Uterine smooth muscle cell (primary cell): ENCODE results near the gene AGPAT4. TPM values are rescaled to one million over a fixed set of nuclear protein-coding genes. Genes with fewer than 3 reads are reported as not detected.

ENCODE experiments used
- total RNA-seq: library from RNA; depleted of rRNA; stranded (reverse); fragments of >200 nt; gene quantifications from 2 replicates; pipeline ENCODE4 v1.2.3, GENCODE V29; 2014

AGPAT4 gene, protein sequence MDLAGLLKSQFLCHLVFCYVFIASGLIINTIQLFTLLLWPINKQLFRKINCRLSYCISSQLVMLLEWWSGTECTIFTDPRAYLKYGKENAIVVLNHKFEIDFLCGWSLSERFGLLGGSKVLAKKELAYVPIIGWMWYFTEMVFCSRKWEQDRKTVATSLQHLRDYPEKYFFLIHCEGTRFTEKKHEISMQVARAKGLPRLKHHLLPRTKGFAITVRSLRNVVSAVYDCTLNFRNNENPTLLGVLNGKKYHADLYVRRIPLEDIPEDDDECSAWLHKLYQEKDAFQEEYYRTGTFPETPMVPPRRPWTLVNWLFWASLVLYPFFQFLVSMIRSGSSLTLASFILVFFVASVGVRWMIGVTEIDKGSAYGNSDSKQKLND
- total RNA-seq, result 10.9 and 15.9 TPM in 2 replicates

GRCh38 chr6:161273752-161274487, at the start of gene AGPAT4:
AGPAT4 (minus strand) TSS chr6:161274061; CDS start chr6:161232213, 41,848 bp downstream.

